Parietal lobe (tissue), 2 donors: ENCODE data around the gene C1QA. TPM values are rescaled to one million over a fixed set of nuclear protein-coding genes. Genes with fewer than 3 reads are reported as not detected.

Experiments used
- small RNA-seq: library from RNA; depleted of rRNA; stranded (forward); fragments of <200 nt; gene quantifications from one replicate; pipeline ENCODE3, GENCODE V24; 2014; ENCODE audit warnings: low replicate concordance
- total RNA-seq: library from RNA; depleted of rRNA; stranded (reverse); fragments of >200 nt; gene quantifications from one replicate; pipeline ENCODE4 v1.2.3, GENCODE V29; 2014

Gene C1QA
- total RNA-seq, result 4.7 TPM

DNA sequence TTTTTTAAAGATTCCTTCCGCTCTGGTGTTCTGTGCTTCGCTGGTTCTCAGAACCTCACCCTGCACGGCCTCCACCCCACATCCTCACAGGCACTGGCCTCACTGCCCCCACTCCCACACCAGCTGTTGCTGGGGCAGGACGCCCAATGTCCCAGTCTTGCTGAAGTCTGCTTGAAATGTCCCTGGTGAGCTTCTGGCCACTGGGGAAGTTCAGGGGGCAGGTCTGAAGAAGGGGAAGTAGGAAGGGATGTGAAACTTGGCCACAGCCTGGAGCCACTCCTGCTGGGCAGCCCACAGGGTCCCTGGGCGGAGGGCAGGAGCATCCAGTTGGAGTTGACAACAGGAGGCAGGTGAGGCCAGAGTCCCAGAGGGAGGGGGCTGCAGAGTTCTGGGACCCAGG is at the start of gene C1QA:
C1QA (plus strand) TSS at position 276 of the 400 bp plus-strand sequence. CDS start 989 bp downstream, outside the sequence.

DNA sequence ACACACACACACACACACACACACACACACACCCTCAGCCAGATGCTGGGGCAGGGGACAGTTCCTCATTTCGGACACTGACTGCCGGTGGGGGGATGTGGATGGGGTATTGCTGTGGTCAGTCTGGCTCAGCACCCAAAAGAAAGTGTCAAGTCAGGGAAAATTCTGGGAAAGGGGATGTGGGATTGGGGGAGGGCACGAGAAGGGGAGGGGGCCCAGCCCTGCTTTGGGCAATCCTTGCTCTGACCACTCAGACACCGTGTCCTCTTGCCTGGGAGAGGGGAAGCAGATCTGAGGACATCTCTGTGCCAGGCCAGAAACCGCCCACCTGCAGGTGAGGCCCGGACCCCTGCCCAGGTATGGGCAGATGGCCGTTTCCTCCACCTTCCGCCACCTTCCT is 7.0 kb downstream of the C1QA start, which contains the start of gene C1QC:
C1QC (plus strand) TSS at position 253 of the 400 bp plus-strand sequence. CDS start 391 bp downstream, outside the sequence.

GRCh38 chr1:22652881-22653316 is 16.5 kb downstream of the C1QA start, which contains the start of gene C1QB:
Gene C1QB, plus strand, starts transcription at chr1:22653236. Its CDS starts 6,227 bp downstream, at chr1:22659463.

Small RNAs within 50 kb of the gene (small RNA-seq; reads per million reads assigned to genes)
- gene MIR6127, result not detected

Other genes with a start within 250 kb of the C1QA start
- gene ZBTB40, start 184.8 kb upstream of the C1QA start, total RNA-seq, result 18.8 TPM
- 1.6 TPM for gene EPHA8, start 73.1 kb upstream of the C1QA start, total RNA-seq
- 6.6 TPM for gene C1QC, start 7.0 kb downstream of the C1QA start, total RNA-seq
- 5.9 TPM for gene C1QB, start 16.6 kb downstream of the C1QA start, total RNA-seq
- gene EPHB2, start 74.2 kb downstream of the C1QA start, total RNA-seq, result 57.6 TPM